Heart left ventricle (tissue), 16 donors: Measurements from ENCODE around the gene UGT1A9. TPM values are rescaled to one million over a fixed set of nuclear protein-coding genes. Genes with fewer than 3 reads are reported as not detected.
"Not testable (repeated sequence)": the region's sequence is repeated elsewhere in the genome, so short reads cannot be mapped to it uniquely, and the experiment has no call there.

Experiments
- ATAC-seq, 4 donors: fragments of 200-7000 bp; cut with Tn5 transposase; one replicate each; pipeline ENCODE4 v1.9.1; 2020 to 2022; ENCODE audit warnings: moderate library complexity in 4 of 4, mild to moderate bottlenecking in 3 of 4, moderate number of reproducible peaks in 1 of 4
- DNase-seq, 5 donors: peaks; one replicate each; pipeline ENCODE4 v3.0.0-alpha.2; 2020
- H3K27ac ChIP-seq, 12 donors: fragments of 200-600 bp; sonication (generic) in 4 of 12; one replicate each; pipeline versions ENCODE4 v1.5.0 to v1.8.0; 2016 to 2022; ENCODE audit warnings: mild to moderate bottlenecking in 2 of 12
- H3K27me3 ChIP-seq, 9 donors: fragments of 200-600 bp; sonication (generic) in 2 of 9; one replicate each; pipeline versions ENCODE4 v1.5.1 to v1.8.0; 2016 to 2022; ENCODE audit warnings: mild to moderate bottlenecking in 3 of 9
- H3K36me3 ChIP-seq, 9 donors: fragments of 200-600 bp; sonication (generic) in 2 of 9; one replicate each; pipeline versions ENCODE4 v1.5.0 to v1.8.0; 2018 to 2022; ENCODE audit warnings: mild to moderate bottlenecking in 2 of 9
- H3K4me1 ChIP-seq, 12 donors: fragments of 200-600 bp; sonication (generic) in 4 of 12; one replicate each; pipeline versions ENCODE4 v1.5.0 to v1.8.0; 2016 to 2022; ENCODE audit warnings: mild to moderate bottlenecking in 3 of 12
- H3K4me3 ChIP-seq, 12 donors: fragments of 200-600 bp; sonication (generic) in 4 of 12; one replicate each; pipeline versions ENCODE4 v1.5.0 to v1.8.0; 2017 to 2022; ENCODE audit warnings: mild to moderate bottlenecking in 9 of 12, moderate library complexity in 4 of 12
- H3K9me3 ChIP-seq, 12 donors: fragments of 200-600 bp; sonication (generic) in 4 of 12; one replicate each; pipeline versions ENCODE4 v1.5.0 to v1.8.0; 2016 to 2022; ENCODE audit warnings: mild to moderate bottlenecking in 1 of 12
- POLR2A ChIP-seq, 2 donors: fragments of 450-650 bp; IDR thresholded peaks; one replicate each; pipeline ENCODE4 v1.6.1; 2017; ENCODE audit warnings: antibody characterized with exemption in 2 of 2, mild to moderate bottlenecking in 2 of 2, moderate library complexity in 2 of 2
- WGBS, 4 donors: extraction: QIAGEN DNeasy Blood & Tissue Kit in 2 of 4; methylation state at CpG; one replicate each; pipeline versions ENCODE4 v1.1.5 to v1.1.7; 2013 to 2018; 5-methylcytosine and 5-hydroxymethylcytosine counted together
- intact Hi-C, 10 donors: fragments of 100-400 bp; cut with DNase I; formaldehyde crosslinking; loops; one replicate each; pipeline versions ENCODE4 v1.11.1 to v1.14.2; 2022
- polyA plus RNA-seq, 2 donors: library from polyadenylated mRNA; stranded (reverse); fragments of 200-250 nt; gene quantifications; one replicate each; pipeline ENCODE4 v1.2.3, GENCODE V29; 2013
- total RNA-seq, 9 donors: library from RNA; depleted of rRNA in 2 of 9; stranded (reverse); fragments of >200 nt in 2 of 9; fragmentation: NEBNext Ultra II Directional in 3 of 9; extraction: Animal tissue kit (Norgen Biotek cat#: 25700) in 3 of 9; gene quantifications; one replicate each; pipeline versions ENCODE4 v1.1.0 to v1.2.4, GENCODE V29; 2016 to 2023
- TF ChIP-seq, protein P1 (sequence below), 12 donors: fragments of 200-600 bp; sonication (generic) in 4 of 12; IDR thresholded peaks; one replicate each; pipeline versions ENCODE4 v1.5.0 to v1.8.0; 2018 to 2022; ENCODE audit warnings: antibody characterized with exemption in 12 of 12, mild to moderate bottlenecking in 5 of 12
- donor health status: ischemic (EF 13 %, LVEDD 7.1; RV severe dilation, severe dysfunction).
- donor health status: healthy with polysubstance abuse.
- donor health status: DM: no; HTN: yes; CAD: no.
- donor health status: DM: no; HTN: no; CAD: no.
- donor health status: ischemic (EF 25% LVEDD 6.9; RV normal size, moderate dysfunction).
- donor health status: ischemic (EF 25% LVEDD 5.7; RV mildly dilated, moderate dysfunction).
- donor health status: healthy.
- donor health status: DM: yes; HTN: yes; CAD: no.
- donor health status: ischemic (EF 35%, LVEDD 5.7; RV mildly dilated, moderate dysfunction).
- donor health status: nonischemic (EF 11% LVEDD 7.7; RV severe dilation, severe dysfunction).
- donor health status: DM: yes; HTN: yes; CAD: no.
- donor health status: PGD.
- donor health status: ischemic (EF 29% LVEDD 5.4; RV normal size, mild dysfunction).
- donor health status: nonischemic (EF 23%, LVEDD 6.1; RV moderate dilation, normal function).

UGT1A9 gene
- total and polyA plus RNA-seq, 11 donors, result not detected

GRCh38 chr2:233654501-233654900 lies 17.2 kb upstream of the UGT1A9 start:
- Histone ChIP-seq H3K4me3 (no peak overlapping the region), H3K4me1 (no peaks in the 10 kb centered on the region), H3K27ac (no peak overlapping the region), H3K27me3 (peaks cover 0 to 8% (median 0%) of the 10 kb centered on the region in 9 donors), H3K9me3 (no peaks in the 10 kb centered on the region), H3K36me3 (no peaks in the 10 kb centered on the region)
- WGBS, 4 donors, result 62 to 68% (median 66%) methylated on average over 6 of the region's 6 CpGs
- DNase-seq (no peak), ATAC-seq (no peak)
- intact Hi-C loops, result no loop called here
- no peak for TF ChIP-seq POLR2A (IDR thresholded peaks at IDR 0.05)

- 13 to 53% (median 30%) methylated on average over 1 of the region's 1 CpG for WGBS, 4 donors
- Histone ChIP-seq H3K9me3 (no peaks in the 10 kb centered on the region), H3K4me3 (no peak overlapping the region), H3K36me3 (no peaks in the 10 kb centered on the region), H3K27me3 (peaks cover 0 to 8% (median 0%) of the 10 kb centered on the region in 9 donors), H3K27ac (no peak overlapping the region), H3K4me1 (no peaks in the 10 kb centered on the region)
- DNase-seq, result no peak
- intact Hi-C loops, result no loop called here
- no peak for TF ChIP-seq POLR2A (IDR thresholded peaks at IDR 0.05)
- TF ChIP-seq, protein P1, sequence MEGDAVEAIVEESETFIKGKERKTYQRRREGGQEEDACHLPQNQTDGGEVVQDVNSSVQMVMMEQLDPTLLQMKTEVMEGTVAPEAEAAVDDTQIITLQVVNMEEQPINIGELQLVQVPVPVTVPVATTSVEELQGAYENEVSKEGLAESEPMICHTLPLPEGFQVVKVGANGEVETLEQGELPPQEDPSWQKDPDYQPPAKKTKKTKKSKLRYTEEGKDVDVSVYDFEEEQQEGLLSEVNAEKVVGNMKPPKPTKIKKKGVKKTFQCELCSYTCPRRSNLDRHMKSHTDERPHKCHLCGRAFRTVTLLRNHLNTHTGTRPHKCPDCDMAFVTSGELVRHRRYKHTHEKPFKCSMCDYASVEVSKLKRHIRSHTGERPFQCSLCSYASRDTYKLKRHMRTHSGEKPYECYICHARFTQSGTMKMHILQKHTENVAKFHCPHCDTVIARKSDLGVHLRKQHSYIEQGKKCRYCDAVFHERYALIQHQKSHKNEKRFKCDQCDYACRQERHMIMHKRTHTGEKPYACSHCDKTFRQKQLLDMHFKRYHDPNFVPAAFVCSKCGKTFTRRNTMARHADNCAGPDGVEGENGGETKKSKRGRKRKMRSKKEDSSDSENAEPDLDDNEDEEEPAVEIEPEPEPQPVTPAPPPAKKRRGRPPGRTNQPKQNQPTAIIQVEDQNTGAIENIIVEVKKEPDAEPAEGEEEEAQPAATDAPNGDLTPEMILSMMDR (IDR thresholded peaks at IDR 0.05), result no peak
- ATAC-seq, result no peak
Measured at GRCh38 chr2:233655043-233655442, 16.7 kb upstream of the UGT1A9 start.

- H3K4me3 ChIP-seq, H3K36me3 ChIP-seq, H3K27ac ChIP-seq, intact Hi-C loops, DNase-seq, ATAC-seq, H3K27me3 ChIP-seq, H3K4me1 ChIP-seq, H3K9me3 ChIP-seq: not testable (repeated sequence)
- 88 to 98% (median 94%) methylated on average over 3 of the region's 3 CpGs for WGBS, 4 donors
Measured at GRCh38 chr2:233655943-233656342, 15.8 kb upstream of the UGT1A9 start.

DNA sequence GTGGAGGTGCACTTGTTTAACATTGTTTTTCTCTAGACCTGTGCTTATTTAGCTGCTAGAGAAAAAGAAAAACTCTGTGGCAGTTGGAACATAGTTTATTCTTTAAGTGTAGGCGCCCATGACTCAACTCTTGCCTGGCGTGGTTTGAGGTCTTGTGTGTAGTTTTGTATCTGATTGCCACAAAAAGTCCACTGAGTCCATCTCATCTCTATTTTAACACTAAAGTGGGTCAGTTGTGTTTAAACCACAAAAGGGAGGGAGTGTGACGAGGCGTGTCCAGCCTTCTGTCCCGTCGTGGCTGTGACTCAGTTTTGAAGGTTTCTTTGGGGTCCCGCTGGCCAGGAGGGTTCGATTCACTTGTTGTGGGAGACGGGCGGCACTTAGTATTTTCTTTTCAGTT lies 15.3 kb upstream of the UGT1A9 start:
- no peak overlapping the region for H3K4me3 ChIP-seq
- intact Hi-C loops, result no loop called here
- ATAC-seq (no peak), DNase-seq (no peak)
- 81 to 90% (median 88%) methylated on average over 10 of the region's 10 CpGs for WGBS, 4 donors
- no peak for TF ChIP-seq POLR2A (IDR thresholded peaks at IDR 0.05)
- TF ChIP-seq, protein P1 (IDR thresholded peaks at IDR 0.05), result no peak
- H3K4me1 ChIP-seq, result no peaks in the 10 kb centered on the region
- H3K36me3 ChIP-seq, result no peaks in the 10 kb centered on the region
- H3K27me3 ChIP-seq, result peaks cover 0 to 8% (median 0%) of the 10 kb centered on the region in 9 donors
- H3K27ac ChIP-seq, result no peak overlapping the region
- peaks cover 0 to 9% (median 0%) of the 10 kb centered on the region in 12 donors for H3K9me3 ChIP-seq

GRCh38 chr2:233658610-233659009 lies 13.1 kb upstream of the UGT1A9 start:
- H3K27ac ChIP-seq, result no peak overlapping the region
- H3K9me3 ChIP-seq, result peaks cover 0 to 9% (median 0%) of the 10 kb centered on the region in 12 donors
- H3K4me1 ChIP-seq, result no peaks in the 10 kb centered on the region
- DNase-seq (no peak), ATAC-seq (no peak)
- TF ChIP-seq POLR2A (IDR thresholded peaks at IDR 0.05), result no peak
- TF ChIP-seq, protein P1 (IDR thresholded peaks at IDR 0.05), result no peak
- H3K36me3 ChIP-seq, result no peaks in the 10 kb centered on the region
- intact Hi-C loops, result no loop called here
- no peak overlapping the region for H3K4me3 ChIP-seq
- peaks cover 0 to 2% (median 0%) of the 10 kb centered on the region in 9 donors for H3K27me3 ChIP-seq
